PFSK-1 (cell line): Measurements from ENCODE around the gene RANBP17.

Source experiments
- POLR2AphosphoS5 ChIP-seq: IDR thresholded peaks from 2 replicates; pipeline ENCODE4 v1.6.1; 2012; ENCODE audit warnings: low read depth, mild to moderate bottlenecking, control low read depth, low read length, moderate library complexity
- REST ChIP-seq, 2 experiments: IDR thresholded peaks; 2 replicates each; pipeline versions ENCODE4 v1.6.1 to v1.8.0; 2011 to 2012; ENCODE audit warnings: low read depth in 2 of 2, low read length in 2 of 2, control low read depth in 1 of 2, inconsistent platforms in 1 of 2, mild to moderate bottlenecking in 1 of 2, moderate library complexity in 1 of 2; ENCODE audit not compliant: insufficient read depth in 1 of 2
- SIN3A ChIP-seq: IDR thresholded peaks from 2 replicates; pipeline ENCODE4 v1.6.1; 2012; ENCODE audit warnings: mild to moderate bottlenecking, low read length, moderate library complexity, borderline replicate concordance; ENCODE audit not compliant: insufficient read depth
- TAF1 ChIP-seq: IDR thresholded peaks from 2 replicates; pipeline ENCODE4 v1.6.1; 2012; ENCODE audit warnings: low read length, control low read depth, borderline replicate concordance; ENCODE audit not compliant: insufficient read depth

- TF ChIP-seq SIN3A: no peak
- TF ChIP-seq POLR2AphosphoS5: no peak
- TF ChIP-seq REST (IDR thresholded peaks at IDR 0.05; ENCODE audit: insufficient read depth in 1 of 2, low read depth in 2 of 2, low read length in 2 of 2): no peak
- TF ChIP-seq TAF1: no peak
Observed at GRCh38 chr5:171157276-171157675, 295.5 kb downstream of the RANBP17 start.
